SK-N-MC (cell line): ENCODE results near the gene HSPA2.

Source experiments
- EZH2 ChIP-seq: fragments of 200-600 bp; sonication (generic); IDR thresholded peaks from one replicate; pipeline ENCODE4 v1.6.1; 2017; ENCODE audit warnings: antibody characterized with exemption
- POLR2AphosphoS5 ChIP-seq: IDR thresholded peaks from 2 replicates; pipeline ENCODE4 v1.6.1; 2012; ENCODE audit warnings: mild to moderate bottlenecking, low read depth, low read length, borderline replicate concordance

GRCh38 chr14:64549791-64550620 lies 9.5 kb downstream of the HSPA2 start, which contains the start of gene PPP1R36:
- TF ChIP-seq EZH2: no peak
- no peak for TF ChIP-seq POLR2AphosphoS5
